IMR-90 (cell line): ENCODE measurements around the gene EXOC1L. TPM values are rescaled to one million over a fixed set of nuclear protein-coding genes. Genes with fewer than 3 reads are reported as not detected.

ENCODE experiments used
- ATAC-seq: fragments of 200-7000 bp; cut with Tn5 transposase; 2 replicates; pipeline ENCODE4 v1.9.1; 2020; ENCODE audit warnings: low read depth, mild to moderate bottlenecking, moderate library complexity
- BruUV-seq: library from RNA; stranded (reverse); fragments of 400-500 nt; replicated peaks from 2 replicates; lab custom pipeline; 2021; lab: Mats Ljungman, UMichigan
- CTCF ChIA-PET: fragments of 300-600 bp; formaldehyde crosslinking; extraction: SDS; loops from one replicate; lab custom pipeline; 2021; ENCODE audit warnings: antibody characterized with exemption; lab: Yijun Ruan, JAX
- POLR2A ChIA-PET: fragments of 300-600 bp; sonication (Branson Sonifier 250); formaldehyde crosslinking; loops from one replicate; lab custom pipeline; 2022; ENCODE audit warnings: antibody characterized with exemption; ENCODE audit not compliant: unreplicated experiment; lab: Charles Lee
- DNase-seq: peaks from one replicate; pipeline ENCODE4 v3.0.0; 2013
- H2AFZ ChIP-seq: replicated peaks from 2 replicates; pipeline ENCODE3; 2013; ENCODE audit warnings: low read length, mild to moderate bottlenecking; ENCODE audit not compliant: poor library complexity
- H2AK5ac ChIP-seq: 2 replicates; pipeline ENCODE4 v1.6.1; 2013; ENCODE audit warnings: low read depth, low read length, inconsistent platforms
- H2AK9ac ChIP-seq: replicated peaks from 2 replicates; pipeline ENCODE3; 2013; ENCODE audit warnings: mild to moderate bottlenecking, low read depth, low read length, moderate library complexity; ENCODE audit not compliant: poor library complexity
- H2BK120ac ChIP-seq: 2 replicates; pipeline ENCODE4 v1.6.1; 2013; ENCODE audit warnings: low read depth, low read length, inconsistent platforms
- H2BK15ac ChIP-seq: 3 replicates; pipeline ENCODE4 v1.6.1; 2013; ENCODE audit warnings: low read depth, low read length, inconsistent platforms
- H2BK20ac ChIP-seq: 2 replicates; pipeline ENCODE4 v1.6.1; 2013; ENCODE audit warnings: low read depth, mild to moderate bottlenecking, inconsistent platforms, low read length, moderate library complexity
- H2BK5ac ChIP-seq: 2 replicates; pipeline ENCODE4 v1.6.1; 2013; ENCODE audit warnings: mild to moderate bottlenecking, low read depth, low read length, inconsistent platforms; ENCODE audit not compliant: poor library complexity, severe bottlenecking
- H3K14ac ChIP-seq: replicated peaks from 2 replicates; pipeline ENCODE4 v1.6.1; 2013; ENCODE audit warnings: low read depth, low read length, inconsistent platforms
- H3K18ac ChIP-seq: 2 replicates; pipeline ENCODE4 v1.6.1; 2013; ENCODE audit warnings: low read depth, low read length, control low read depth
- H3K23ac ChIP-seq: 2 replicates; pipeline ENCODE4 v1.6.1; 2013; ENCODE audit warnings: low read depth, low read length, inconsistent platforms
- H3K27ac ChIP-seq: 2 replicates; pipeline ENCODE4 v1.5.1; 2013; ENCODE audit warnings: mild to moderate bottlenecking, control low read depth, low read length; ENCODE audit not compliant: insufficient read depth
- H3K27me3 ChIP-seq: 2 replicates; pipeline ENCODE4 v1.6.1; 2013; ENCODE audit warnings: low read length; ENCODE audit not compliant: control insufficient read depth, insufficient read depth
- H3K36me3 ChIP-seq: 2 replicates; pipeline ENCODE4 v1.6.1; 2013; ENCODE audit warnings: low read length, mixed read lengths; ENCODE audit not compliant: control insufficient read depth, insufficient read depth
- H3K4ac ChIP-seq: 2 replicates; pipeline ENCODE4 v1.6.1; 2013; ENCODE audit warnings: low read depth, low read length, inconsistent platforms
- H3K4me1 ChIP-seq: 2 replicates; pipeline ENCODE4 v1.6.1; 2013; ENCODE audit warnings: low read length, mixed read lengths; ENCODE audit not compliant: control insufficient read depth, insufficient read depth
- H3K4me2 ChIP-seq: 2 replicates; pipeline ENCODE4 v1.6.1; 2013; ENCODE audit warnings: low read depth, mild to moderate bottlenecking, control low read depth, low read length, moderate library complexity
- H3K4me3 ChIP-seq: 2 replicates; pipeline ENCODE4 v1.5.1; 2013; ENCODE audit warnings: low read depth, mild to moderate bottlenecking, control low read depth, low read length, moderate library complexity; ENCODE audit not compliant: insufficient read depth
- H3K56ac ChIP-seq: 2 replicates; pipeline ENCODE4 v1.6.1; 2013; ENCODE audit warnings: low read length, inconsistent platforms; ENCODE audit not compliant: insufficient read depth; ENCODE audit errors: extremely low read depth
- H3K79me1 ChIP-seq, 2 experiments: 2 replicates each; pipeline ENCODE4 v1.6.1; 2013; ENCODE audit warnings: low read length in 2 of 2, inconsistent platforms in 1 of 2, low read depth in 1 of 2
- H3K9ac ChIP-seq: 2 replicates; pipeline ENCODE4 v1.6.1; 2013; ENCODE audit warnings: low read depth, low read length, control low read depth
- H3K9me1 ChIP-seq: 2 replicates; pipeline ENCODE4 v1.6.1; 2013; ENCODE audit warnings: low read length, inconsistent platforms; ENCODE audit not compliant: insufficient read depth
- H3K9me3 ChIP-seq: 2 replicates; pipeline ENCODE4 v1.6.1; 2013; ENCODE audit warnings: low read length; ENCODE audit not compliant: control insufficient read depth, insufficient read depth
- H4K20me1 ChIP-seq: 2 replicates; pipeline ENCODE4 v1.6.1; 2013; ENCODE audit warnings: low read length, inconsistent platforms; ENCODE audit not compliant: insufficient read depth
- H4K5ac ChIP-seq: 2 replicates; pipeline ENCODE4 v1.6.1; 2013; ENCODE audit warnings: mild to moderate bottlenecking, low read depth, low read length, control low read depth
- H4K8ac ChIP-seq, 2 experiments: 2 replicates each; pipeline ENCODE4 v1.6.1; 2013; ENCODE audit warnings: low read depth in 2 of 2, low read length in 2 of 2, control low read depth in 1 of 2, inconsistent platforms in 1 of 2
- H4K91ac ChIP-seq: 2 replicates; pipeline ENCODE4 v1.6.1; 2013; ENCODE audit warnings: low read depth, low read length, inconsistent platforms; ENCODE audit not compliant: insufficient read depth
- BHLHE40 ChIP-seq: fragments of 150-350 bp; IDR thresholded peaks from 2 replicates; pipeline ENCODE4 v1.6.1; 2016; ENCODE audit warnings: mild to moderate bottlenecking, low read depth, low read length
- CHD1 ChIP-seq: IDR thresholded peaks from 2 replicates; pipeline ENCODE4 v1.6.1; 2012; ENCODE audit warnings: low read depth, low read length, improper control_type of control experiment
- FOS ChIP-seq: fragments of 150-350 bp; IDR thresholded peaks from 2 replicates; pipeline ENCODE4 v1.6.1; 2016; ENCODE audit warnings: low read depth, low read length
- MAFK ChIP-seq: IDR thresholded peaks from 2 replicates; pipeline ENCODE4 v1.6.1; 2012; ENCODE audit warnings: low read depth, low read length, improper control_type of control experiment
- NFE2L2 ChIP-seq: fragments of 150-350 bp; IDR thresholded peaks from 2 replicates; pipeline ENCODE4 v1.6.1; 2016; ENCODE audit warnings: low read depth, mild to moderate bottlenecking, low read length
- POLR2A ChIP-seq: IDR thresholded peaks from 2 replicates; pipeline ENCODE4 v1.6.1; 2012; ENCODE audit warnings: mild to moderate bottlenecking, low read depth, low read length
- RCOR1 ChIP-seq: IDR thresholded peaks from 2 replicates; pipeline ENCODE4 v1.6.1; 2012; ENCODE audit warnings: mild to moderate bottlenecking, low read length, improper control_type of control experiment; ENCODE audit not compliant: insufficient replicate concordance
- RFX5 ChIP-seq: IDR thresholded peaks from 2 replicates; pipeline ENCODE4 v1.8.0; 2012; ENCODE audit warnings: low read depth, mild to moderate bottlenecking, low read length, moderate library complexity
- WGBS, 2 experiments: methylation state at CpG; one replicate each; pipeline versions ENCODE4 v1.1.5 to v1.1.7; 2013; ENCODE audit warnings: missing lambda C conversion rate in 2 of 2; ENCODE audit not compliant: insufficient read length in 1 of 2; ENCODE audit errors: extremely low coverage in 2 of 2; 5-methylcytosine and 5-hydroxymethylcytosine counted together
- dilution Hi-C: fragments of 300-500 bp; cut with HindIII; formaldehyde crosslinking; loops from one replicate; pipeline ENCODE4 v1.14.3; 2018; ENCODE audit warnings: low sequenced_read_pairs; ENCODE audit not compliant: unreplicated experiment
- in situ Hi-C: fragments of 300-500 bp; cut with MboI; formaldehyde crosslinking; loops from 3 replicates; pipeline ENCODE4 v1.14.3; 2019; ENCODE audit warnings: low sequenced_read_pairs, inconsistent platforms, mixed read lengths
- intact Hi-C: fragments of 100-400 bp; cut with micrococcal nuclease; formaldehyde crosslinking; loops from 2 replicates; pipeline ENCODE4 v1.10.0; 2022
- polyA plus RNA-seq, 3 experiments: library from polyadenylated mRNA; depleted of rRNA; stranded (reverse); fragments of >200 nt; gene quantifications; 2 replicates each; pipeline ENCODE4 v1.2.3, GENCODE V29; 2012; ENCODE audit warnings: low replicate concordance in 1 of 3
- total RNA-seq: library from RNA; depleted of rRNA; stranded (reverse); fragments of >200 nt; gene quantifications from 2 replicates; pipeline ENCODE4 v1.2.3, GENCODE V29; 2012
- TF ChIP-seq, protein P1 (sequence below): fragments of 150-350 bp; IDR thresholded peaks from 2 replicates; pipeline ENCODE4 v1.6.1; 2016; ENCODE audit warnings: low read depth, mild to moderate bottlenecking, low read length, moderate library complexity, borderline replicate concordance

Gene EXOC1L
- total and polyA plus RNA-seq, 2 of the 4 experiments (the other 2 are of a cell fraction): not detected

DNA sequence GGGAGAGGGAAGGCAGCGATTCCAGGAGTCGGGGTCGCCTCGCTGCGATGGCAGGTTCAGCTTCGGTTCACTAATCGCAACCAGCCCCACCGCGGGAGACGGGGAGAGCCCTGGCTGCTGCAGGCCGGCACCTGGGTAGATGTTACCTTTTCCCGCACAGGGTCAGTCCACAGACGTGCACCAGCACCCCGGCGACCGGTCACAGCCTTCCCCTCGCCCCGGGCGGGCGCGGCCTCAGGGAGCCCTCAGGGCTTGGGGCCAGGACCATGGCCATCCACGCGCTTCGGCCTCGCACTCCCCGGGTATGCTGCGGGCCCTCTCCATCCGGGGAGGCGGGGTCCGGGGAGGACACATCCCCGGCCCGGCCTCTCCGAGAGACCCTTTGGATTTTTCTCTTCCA is 26.1 kb upstream of the EXOC1L start:
- dilution Hi-C loops: no loop called here
- in situ Hi-C loops: no loop called here
- H2AFZ ChIP-seq: peak overlapping the region; percentile 61

More for the DNA sequence above, 26.1 kb upstream of the EXOC1L start:
- H3K27ac ChIP-seq: no peak overlapping the region
- no peak overlapping the region for H2BK120ac ChIP-seq
- H3K9ac ChIP-seq: no peak overlapping the region
- no peak overlapping the region for H2AK5ac ChIP-seq
- H4K8ac ChIP-seq: no peak overlapping the region
- H2BK20ac ChIP-seq: no peak overlapping the region
- no peaks in the 10 kb centered on the region for H3K9me1 ChIP-seq
- no TSS peak for BruUV-seq
- DNase-seq (no peak), ATAC-seq (no peak)
- no peak overlapping the region for H2AK9ac ChIP-seq
- no peaks in the 10 kb centered on the region for H3K79me1 ChIP-seq
- no peak overlapping the region; the same call in 1 of the 2 replicates for H3K23ac ChIP-seq
- ChIA-PET POLR2A (no interaction called here), CTCF (no interaction called here)
- no peaks in the 10 kb centered on the region for H3K36me3 ChIP-seq
- intact Hi-C loops: no loop called here
- TF ChIP-seq BHLHE40 (no peak), RCOR1 (no peak), FOS (no peak), NFE2L2 (no peak), RFX5 (no peak), POLR2A (no peak), MAFK (no peak), CHD1 (no peak)
- TF ChIP-seq, protein P1, sequence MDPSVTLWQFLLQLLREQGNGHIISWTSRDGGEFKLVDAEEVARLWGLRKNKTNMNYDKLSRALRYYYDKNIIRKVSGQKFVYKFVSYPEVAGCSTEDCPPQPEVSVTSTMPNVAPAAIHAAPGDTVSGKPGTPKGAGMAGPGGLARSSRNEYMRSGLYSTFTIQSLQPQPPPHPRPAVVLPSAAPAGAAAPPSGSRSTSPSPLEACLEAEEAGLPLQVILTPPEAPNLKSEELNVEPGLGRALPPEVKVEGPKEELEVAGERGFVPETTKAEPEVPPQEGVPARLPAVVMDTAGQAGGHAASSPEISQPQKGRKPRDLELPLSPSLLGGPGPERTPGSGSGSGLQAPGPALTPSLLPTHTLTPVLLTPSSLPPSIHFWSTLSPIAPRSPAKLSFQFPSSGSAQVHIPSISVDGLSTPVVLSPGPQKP: no peak
- no peaks in the 10 kb centered on the region; the same call in 1 of the 2 replicates for H3K4me1 ChIP-seq
- 0 out of 2 replicates have a peak overlapping the region, but pooled peaks have one; percentile 16 for H3K4me3 ChIP-seq
- no peak overlapping the region for H2BK5ac ChIP-seq
- H4K20me1 ChIP-seq: no peaks in the 10 kb centered on the region
- H3K9me3 ChIP-seq: no peaks in the 10 kb centered on the region
- no peak overlapping the region for H3K14ac ChIP-seq
- H3K4ac ChIP-seq: no peak overlapping the region
- no peak overlapping the region for H3K56ac ChIP-seq
- no peak overlapping the region for H3K18ac ChIP-seq
- peaks cover 23% of the 10 kb centered on the region for H3K27me3 ChIP-seq
- H3K4me2 ChIP-seq: peak overlapping the region; percentile 91
- 8% methylated on average over 15 of the region's 33 CpGs; no CpG with 5 or more reads in 1 of the 2 experiments for WGBS, 2 experiments
- H2BK15ac ChIP-seq: no peak overlapping the region
- H4K91ac ChIP-seq: no peak overlapping the region
- no peak overlapping the region for H4K5ac ChIP-seq
